ENCODE results near the gene TMEM91.

Gene TMEM91

DNA sequence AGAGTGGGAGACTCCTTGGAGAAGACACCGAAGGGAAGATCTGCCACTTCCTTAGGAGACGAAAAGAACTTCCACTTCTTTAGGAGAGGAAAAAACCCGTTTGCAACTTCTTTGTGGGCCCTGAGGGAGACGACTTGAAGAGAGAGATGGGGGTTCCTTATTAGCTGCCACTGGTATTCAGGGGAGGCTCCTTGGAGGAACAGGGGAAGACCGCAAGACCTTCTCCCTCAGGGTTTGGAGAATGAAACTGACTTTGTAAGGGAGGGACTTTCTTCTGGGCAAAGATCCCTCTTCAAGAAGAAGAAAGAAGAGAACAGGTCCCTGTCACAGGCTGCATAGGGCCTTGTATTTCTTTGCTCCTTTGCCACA is 21.7 kb downstream of the TMEM91 start:
- no peaks in the 10 kb centered on the region for H3K27me3 ChIP-seq
- peaks cover 0 to 32% (median 20%) of the 10 kb centered on the region in 4 donors for H3K4me1 ChIP-seq
- no peak for DNase-seq
- no peak for TF ChIP-seq CTCF (IDR thresholded peaks at IDR 0.05)
- H3K27ac ChIP-seq: peak overlapping the region; percentile 94 to 96
- H3K36me3 ChIP-seq: peaks cover 0 to 11% (median 9%) of the 10 kb centered on the region in 3 donors
- peak overlapping the region; percentile 88 to 89 for H3K4me3 ChIP-seq
- H3K9me3 ChIP-seq: no peaks in the 10 kb centered on the region
- intact Hi-C loops (cut with DNase I; ENCODE audit: low total_unique reads): no loop called here

DNA sequence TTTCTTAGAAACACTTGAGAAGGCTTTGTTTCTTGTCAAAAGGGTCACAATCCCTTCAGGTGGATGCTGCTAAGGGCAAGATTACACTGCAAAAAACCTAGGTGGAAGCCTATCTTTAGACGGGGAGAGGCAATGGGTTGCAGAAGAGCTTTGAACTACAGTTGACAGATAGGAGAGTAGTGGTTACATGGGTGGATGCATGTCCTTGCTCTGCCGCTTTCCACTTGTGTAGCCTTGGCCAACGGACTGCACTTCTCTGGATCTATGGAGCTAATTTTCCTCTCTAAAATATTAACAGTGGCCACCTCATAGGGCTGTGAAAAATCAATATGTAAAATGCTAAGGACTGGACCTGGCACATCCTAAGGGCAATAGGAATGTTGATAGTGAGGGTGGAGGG is 22.3 kb downstream of the TMEM91 start:
- Histone ChIP-seq H3K4me1 (peaks cover 0 to 32% (median 20%) of the 10 kb centered on the region in 4 donors), H3K27ac (peak overlapping the region; percentile 94 to 96), H3K4me3 (peak overlapping the region; percentile 88 to 89), H3K27me3 (no peaks in the 10 kb centered on the region), H3K36me3 (peaks cover 0 to 16% (median 15%) of the 10 kb centered on the region in 3 donors), H3K9me3 (no peaks in the 10 kb centered on the region)
- no peak for TF ChIP-seq CTCF (IDR thresholded peaks at IDR 0.05)
- intact Hi-C loops (cut with DNase I; ENCODE audit: low total_unique reads): no loop called here
- no peak for DNase-seq

DNA sequence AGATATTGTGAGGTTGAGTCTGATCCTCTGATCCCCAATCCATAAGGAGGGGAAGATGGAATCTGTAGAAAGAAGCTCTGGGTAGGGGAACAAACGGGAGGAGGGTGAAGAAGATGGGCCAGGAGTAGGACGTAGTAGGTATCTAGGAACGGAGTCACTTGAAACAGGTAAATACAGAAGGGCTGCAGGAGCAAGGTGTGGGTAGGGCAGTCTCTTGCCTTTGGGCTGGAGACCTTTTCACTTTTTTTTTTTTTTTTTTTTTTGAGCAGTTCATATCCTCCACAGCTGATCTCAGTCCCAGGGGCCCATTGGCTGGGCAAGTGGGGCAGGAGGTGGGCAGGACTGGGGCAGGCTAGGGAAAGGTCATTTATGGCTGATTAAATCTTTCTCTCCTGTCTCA is 22.8 kb downstream of the TMEM91 start:
- no peak for TF ChIP-seq CTCF (IDR thresholded peaks at IDR 0.05)
- intact Hi-C loops (cut with DNase I; ENCODE audit: low total_unique reads): no loop called here
- no peak for DNase-seq
- peak overlapping the region; percentile 88 to 89 for H3K4me3 ChIP-seq
- no peaks in the 10 kb centered on the region for H3K27me3 ChIP-seq
- peak overlapping the region in 1 of 2 donors; percentile 96 for H3K27ac ChIP-seq
- no peaks in the 10 kb centered on the region for H3K9me3 ChIP-seq
- H3K36me3 ChIP-seq: peaks cover 0 to 17% (median 16%) of the 10 kb centered on the region in 3 donors
- peaks cover 0 to 32% (median 20%) of the 10 kb centered on the region in 4 donors for H3K4me1 ChIP-seq

DNA sequence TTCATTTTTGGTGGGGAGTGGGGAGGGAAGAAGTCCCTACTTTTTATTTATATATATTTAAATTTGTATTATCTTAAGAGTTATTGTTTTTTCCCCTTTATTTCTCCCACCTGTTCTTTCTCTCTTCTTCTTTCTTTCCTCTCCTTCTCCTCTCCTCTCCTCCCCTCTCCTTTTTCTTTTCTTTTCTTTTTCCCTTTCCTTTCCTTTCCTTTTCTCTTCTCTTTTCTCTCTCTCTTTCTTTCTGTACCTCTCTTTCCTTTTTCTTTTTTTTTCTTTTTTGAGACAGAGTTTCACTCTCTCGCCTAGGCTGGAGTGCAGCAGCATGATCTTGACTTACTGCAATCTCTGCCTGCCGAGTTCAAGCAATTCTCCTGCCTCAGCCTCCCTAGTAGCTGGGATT is 23.2 kb downstream of the TMEM91 start:
- no peaks in the 10 kb centered on the region for H3K9me3 ChIP-seq
- H3K4me1 ChIP-seq: peaks cover 0 to 32% (median 20%) of the 10 kb centered on the region in 4 donors
- intact Hi-C loops (cut with DNase I; ENCODE audit: low total_unique reads): no loop called here
- H3K27me3 ChIP-seq: no peaks in the 10 kb centered on the region
- no peak for DNase-seq
- H3K36me3 ChIP-seq: peaks cover 0 to 17% (median 16%) of the 10 kb centered on the region in 3 donors
- peak overlapping the region in 1 of 2 donors; percentile 96 for H3K27ac ChIP-seq
- TF ChIP-seq CTCF (IDR thresholded peaks at IDR 0.05): no peak
- no peak overlapping the region for H3K4me3 ChIP-seq

GRCh38 chr19:41401483-41401882 is 25.1 kb downstream of the TMEM91 start:
- Histone ChIP-seq H3K27ac (no peak overlapping the region), H3K9me3 (no peaks in the 10 kb centered on the region), H3K4me3 (no peak overlapping the region), H3K27me3 (no peaks in the 10 kb centered on the region), H3K36me3 (peaks cover 0 to 26% (median 17%) of the 10 kb centered on the region in 3 donors), H3K4me1 (peaks cover 0 to 25% (median 12%) of the 10 kb centered on the region in 4 donors)
- DNase-seq: no peak
- no peak for TF ChIP-seq CTCF (IDR thresholded peaks at IDR 0.05)
- intact Hi-C loops (cut with DNase I; ENCODE audit: low total_unique reads): no loop called here

DNA sequence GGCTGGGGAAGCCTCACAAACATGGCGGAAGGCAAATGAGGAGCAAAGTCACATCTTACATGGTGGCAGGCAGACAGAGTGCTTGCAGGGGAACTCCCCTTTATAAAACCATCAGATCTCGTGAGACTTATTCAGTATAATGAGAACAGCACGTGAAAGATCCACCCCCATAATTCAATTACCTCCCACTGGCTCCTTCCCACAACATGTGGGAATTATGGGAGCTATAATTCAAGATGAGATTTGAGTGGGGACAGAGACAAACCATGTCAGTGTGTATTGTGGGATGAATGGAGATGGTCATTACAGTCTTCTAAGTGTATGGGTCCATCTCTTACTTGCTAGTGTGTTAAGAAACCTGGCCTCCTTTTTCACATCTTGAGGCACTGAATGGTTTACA is 25.7 kb downstream of the TMEM91 start:
- Histone ChIP-seq H3K4me3 (no peak overlapping the region), H3K36me3 (peaks cover 0 to 26% (median 17%) of the 10 kb centered on the region in 3 donors), H3K4me1 (peaks cover 0 to 20% (median 8%) of the 10 kb centered on the region in 4 donors), H3K9me3 (no peaks in the 10 kb centered on the region), H3K27me3 (no peaks in the 10 kb centered on the region), H3K27ac (no peak overlapping the region)
- no peak for DNase-seq
- TF ChIP-seq CTCF (IDR thresholded peaks at IDR 0.05): no peak
- intact Hi-C loops (cut with DNase I; ENCODE audit: low total_unique reads): no loop called here
